Measurements from ENCODE around the gene KNTC1. TPM values are rescaled to one million over a fixed set of nuclear protein-coding genes. Genes with fewer than 3 reads are reported as not detected.
"Not testable (repeated sequence)": the region's sequence is repeated elsewhere in the genome, so short reads cannot be mapped to it uniquely, and the experiment has no call there.

KNTC1 gene
- total RNA-seq, 1 experiment from 2014 or later: 42.3 TPM

DNA sequence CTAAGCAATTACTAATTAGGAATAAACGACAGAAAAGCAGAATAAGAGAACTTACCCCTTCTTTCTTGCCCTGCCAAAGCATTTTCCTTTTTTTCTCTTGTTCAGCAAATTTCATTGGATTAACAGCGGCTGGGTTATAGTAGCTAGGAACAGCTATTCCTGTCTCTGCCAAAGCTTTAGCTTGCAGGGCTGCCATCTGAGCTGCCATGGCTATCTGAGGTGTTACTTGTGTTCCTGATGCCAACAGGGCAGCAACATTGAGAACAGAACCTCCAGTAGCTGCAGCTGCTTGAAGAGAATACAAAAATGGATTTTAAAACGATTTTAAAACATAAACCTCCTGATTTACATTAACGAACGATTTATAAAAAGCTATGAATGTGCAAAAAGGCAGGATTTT is 18.9 kb upstream of the KNTC1 start:
- no peak for DNase-seq (ENCODE audit: low read depth)

DNA sequence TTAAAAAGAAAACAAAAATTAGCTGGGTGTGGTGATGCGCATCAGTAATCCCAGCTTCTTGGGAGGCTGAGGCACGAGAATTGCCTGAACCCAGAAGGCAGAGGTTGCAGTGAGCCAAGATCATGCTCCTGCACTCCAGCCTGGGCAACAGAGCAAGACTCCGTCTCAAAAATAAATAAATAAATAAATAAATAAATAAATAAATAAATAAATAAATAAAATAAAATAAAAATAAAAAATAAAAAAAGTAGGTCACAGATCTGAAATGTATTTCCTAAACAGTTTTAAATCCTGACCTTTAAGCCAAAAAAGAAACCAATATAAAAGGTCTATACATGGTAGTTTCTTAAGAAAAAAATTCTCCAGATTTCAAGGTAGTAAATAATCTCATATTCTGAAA is 14.0 kb upstream of the KNTC1 start:
- DNase-seq (ENCODE audit: low read depth): not testable (repeated sequence)

DNA sequence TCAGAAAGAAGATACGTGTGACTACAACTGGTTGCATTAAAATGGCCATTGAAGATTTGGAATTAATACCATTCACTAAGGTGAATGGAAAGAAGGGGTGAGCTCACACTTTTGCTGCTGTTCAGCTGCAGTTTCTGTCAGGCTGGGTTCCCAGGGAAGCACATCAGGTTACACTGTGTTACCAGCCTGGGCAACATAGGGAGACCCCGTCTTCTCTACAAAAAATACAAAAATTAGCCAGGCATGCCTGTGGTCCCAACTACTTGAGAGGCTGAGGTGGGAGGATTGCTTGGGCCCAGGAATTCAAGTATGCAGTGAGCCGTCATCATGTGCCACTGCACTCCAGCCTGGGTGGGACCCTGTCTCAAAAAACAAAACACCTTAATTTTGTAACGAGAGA is 13.4 kb upstream of the KNTC1 start:
- DNase-seq (ENCODE audit: low read depth): no peak

DNA sequence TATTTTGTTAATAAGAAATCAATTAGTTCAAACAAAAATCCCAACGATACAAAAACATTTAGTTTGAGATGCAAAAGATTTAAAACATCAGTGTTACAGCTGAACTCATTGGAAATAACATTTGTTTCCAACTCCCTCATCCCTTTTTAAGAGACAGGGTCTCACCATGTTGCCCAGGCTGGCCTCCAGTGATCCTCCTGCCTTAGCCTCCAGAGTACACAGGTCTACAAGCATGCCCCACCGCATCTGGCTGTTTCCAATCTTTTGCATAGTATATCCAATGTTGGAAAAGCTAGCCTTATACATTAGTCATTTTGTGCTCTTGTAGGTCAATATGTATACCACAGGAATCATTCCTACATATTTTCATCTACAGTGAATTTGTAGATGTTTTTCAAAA is 11.8 kb upstream of the KNTC1 start:
- DNase-seq (ENCODE audit: low read depth): no peak

DNA sequence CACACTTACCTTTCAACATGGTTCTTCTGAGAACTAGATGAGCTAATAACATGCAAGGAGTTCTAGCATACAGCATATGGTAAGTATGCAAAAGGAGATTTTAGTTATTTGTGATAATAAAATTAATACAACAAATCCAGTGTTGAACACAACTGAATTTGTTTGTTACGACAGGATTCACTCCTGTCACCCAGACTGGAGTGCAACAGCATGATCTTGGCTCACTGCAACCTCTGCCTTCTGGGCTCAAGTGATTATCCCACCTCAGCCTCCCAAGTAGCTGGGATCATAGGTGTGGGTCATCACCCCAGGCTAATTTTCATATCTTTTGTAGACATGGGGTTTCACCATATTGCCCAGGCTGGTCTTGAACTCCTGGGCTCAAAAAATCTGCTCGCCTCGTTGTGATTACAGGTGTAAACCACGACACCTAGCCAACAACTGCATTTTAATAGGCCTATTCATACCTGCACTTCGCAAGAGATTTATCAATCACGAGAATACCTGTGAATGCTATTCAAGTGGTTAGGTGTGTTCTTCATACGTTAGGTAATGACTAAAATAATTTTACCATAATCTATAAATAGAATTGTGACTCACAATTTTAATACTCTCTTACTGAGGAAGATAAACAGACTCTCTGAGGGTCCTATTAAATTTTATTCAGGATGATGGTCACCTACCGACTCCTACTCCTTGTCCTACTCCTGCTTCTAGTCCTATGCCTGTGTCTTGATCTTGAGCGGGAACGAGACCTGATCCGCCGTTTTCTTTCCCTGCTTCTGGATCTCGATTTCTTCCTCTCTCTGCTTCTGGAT is 10.3 kb upstream of the KNTC1 start:
- DNase-seq (ENCODE audit: low read depth): no peak

DNA sequence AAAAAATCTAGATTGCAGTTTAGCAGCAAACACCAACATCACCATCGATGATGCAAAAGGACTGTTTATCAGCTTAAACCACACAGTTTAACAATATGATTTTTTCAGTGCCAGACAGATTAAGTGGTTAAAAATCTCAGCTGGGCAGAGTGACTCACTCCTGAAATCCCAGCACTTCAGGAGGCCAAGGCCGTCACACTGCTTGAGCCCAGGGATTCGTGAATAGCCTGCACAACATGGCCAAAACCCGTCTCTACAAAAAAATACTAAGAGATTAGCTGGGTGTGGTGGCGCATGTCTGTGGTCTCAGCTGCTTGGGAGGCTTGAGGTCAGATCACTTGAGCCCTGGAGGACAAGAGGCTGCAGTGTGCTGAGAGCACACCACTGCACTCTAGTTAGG is 9.2 kb upstream of the KNTC1 start:
- peak; percentile 93 for DNase-seq (ENCODE audit: low read depth)

DNA sequence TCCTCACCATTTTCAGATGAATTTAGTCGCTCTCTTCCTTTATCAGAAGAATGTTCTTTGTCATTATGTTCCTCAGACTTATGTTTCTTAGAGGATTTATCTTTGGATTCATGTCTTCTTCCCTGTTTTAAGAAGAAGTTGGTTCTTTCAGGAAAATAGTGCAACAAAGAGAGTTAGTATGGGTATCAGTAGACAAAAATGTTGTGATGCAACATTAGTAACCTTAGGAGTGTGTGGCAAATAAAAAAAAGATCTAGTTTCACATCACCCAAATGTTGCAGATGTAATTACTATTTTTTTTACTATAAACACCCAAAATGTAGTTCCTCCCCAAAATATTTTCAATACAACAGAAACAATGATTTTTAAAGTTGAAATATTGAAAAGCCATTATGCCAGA is 8.1 kb upstream of the KNTC1 start:
- no peak for DNase-seq (ENCODE audit: low read depth)

DNA sequence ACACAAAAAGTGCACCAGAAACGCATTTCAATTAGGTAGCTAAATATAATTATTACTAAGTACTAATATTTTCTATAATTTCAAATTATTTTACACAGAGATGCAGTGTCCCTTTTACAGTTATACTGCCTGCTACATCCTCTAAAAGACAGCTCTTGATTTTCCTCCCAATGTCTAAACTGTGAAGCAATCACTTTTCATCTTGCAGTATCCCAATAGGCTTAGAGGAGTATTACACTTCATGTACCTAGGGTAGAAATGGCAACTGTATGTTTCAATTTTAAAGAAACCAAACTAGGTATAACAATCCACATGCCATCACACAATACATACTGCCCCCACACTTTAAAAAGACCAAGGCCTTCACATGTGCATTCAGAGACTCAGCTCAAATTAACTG is 7.6 kb upstream of the KNTC1 start:
- no peak for DNase-seq (ENCODE audit: low read depth)

DNA sequence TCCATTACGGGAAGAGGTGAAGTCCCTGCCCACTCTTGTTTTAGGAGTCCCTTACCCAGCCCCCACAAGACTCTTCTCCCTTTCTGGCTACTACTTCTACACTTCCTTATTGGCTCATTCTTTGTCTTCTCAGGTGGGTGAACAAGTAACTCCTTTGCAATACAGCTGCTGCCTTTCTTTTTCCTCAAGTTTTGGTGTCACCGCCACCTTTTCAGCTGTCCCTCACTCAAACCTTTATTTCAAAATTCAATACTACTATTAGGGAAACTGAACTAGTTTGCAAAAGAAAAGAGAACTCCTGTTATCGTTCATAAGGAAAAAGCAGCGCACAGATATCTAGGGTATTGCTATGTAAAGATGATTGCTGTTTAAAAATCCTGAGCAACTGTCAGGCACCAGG is 6.4 kb upstream of the KNTC1 start:
- DNase-seq (ENCODE audit: low read depth): no peak

DNA sequence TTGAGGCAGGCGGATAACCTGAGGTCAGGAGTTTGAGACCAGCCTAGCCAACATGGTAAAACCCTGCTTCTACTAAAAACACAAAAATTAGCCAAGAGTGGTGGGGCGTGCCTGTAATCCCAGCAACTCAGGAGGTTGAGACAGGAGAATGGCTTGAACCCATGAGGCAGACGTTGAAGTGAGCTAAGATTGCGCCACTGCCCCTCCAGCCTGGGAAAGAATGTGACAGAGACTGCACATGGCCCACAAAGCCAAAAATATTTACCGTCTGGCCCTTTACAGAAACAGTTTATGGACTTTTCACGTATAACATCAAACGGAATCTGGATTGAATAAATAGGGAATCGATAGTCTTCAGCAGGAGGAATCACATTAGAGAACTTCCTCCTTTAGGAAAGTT is 3.8 kb upstream of the KNTC1 start:
- peak; percentile 14 for DNase-seq (ENCODE audit: low read depth)

DNA sequence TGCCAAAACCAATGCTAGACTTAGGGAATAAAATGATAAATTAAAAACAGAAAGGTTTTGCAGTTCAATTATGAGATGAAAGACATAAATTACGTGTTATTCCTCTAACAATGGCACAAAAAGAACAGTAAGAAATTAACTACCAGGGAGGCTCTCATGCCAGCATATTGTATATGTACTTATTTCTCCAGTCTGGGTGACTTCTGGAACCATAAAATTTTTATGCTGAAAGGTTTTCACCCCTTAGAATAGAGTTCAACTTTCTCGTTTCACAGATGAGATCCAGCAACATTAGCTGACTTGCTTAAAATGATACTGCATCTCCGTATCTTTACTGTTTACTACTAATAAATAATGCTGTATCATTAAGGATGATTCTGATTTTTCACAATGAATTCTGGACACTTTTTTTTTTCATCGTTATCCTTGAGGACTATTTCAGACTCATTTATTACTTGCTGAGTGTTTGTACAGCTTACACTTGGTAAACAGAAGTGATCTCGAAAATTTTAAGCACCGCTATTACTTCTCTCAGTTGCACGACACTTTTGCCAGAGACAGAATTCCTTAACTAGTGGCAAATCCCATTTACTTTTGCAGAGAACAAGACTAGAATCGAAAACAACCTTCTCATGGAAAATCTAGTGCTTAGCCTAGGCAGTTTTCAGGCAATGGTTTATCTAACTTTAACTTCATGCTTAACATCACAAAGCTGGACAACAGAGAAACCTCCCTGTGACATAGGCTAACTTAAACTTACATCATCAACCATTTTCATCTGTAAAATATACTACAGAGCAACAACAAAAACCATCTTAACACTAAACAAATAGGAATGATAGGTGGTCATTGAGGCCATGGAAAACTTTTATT is 3.0 kb upstream of the KNTC1 start:
- no peak for DNase-seq (ENCODE audit: low read depth)

DNA sequence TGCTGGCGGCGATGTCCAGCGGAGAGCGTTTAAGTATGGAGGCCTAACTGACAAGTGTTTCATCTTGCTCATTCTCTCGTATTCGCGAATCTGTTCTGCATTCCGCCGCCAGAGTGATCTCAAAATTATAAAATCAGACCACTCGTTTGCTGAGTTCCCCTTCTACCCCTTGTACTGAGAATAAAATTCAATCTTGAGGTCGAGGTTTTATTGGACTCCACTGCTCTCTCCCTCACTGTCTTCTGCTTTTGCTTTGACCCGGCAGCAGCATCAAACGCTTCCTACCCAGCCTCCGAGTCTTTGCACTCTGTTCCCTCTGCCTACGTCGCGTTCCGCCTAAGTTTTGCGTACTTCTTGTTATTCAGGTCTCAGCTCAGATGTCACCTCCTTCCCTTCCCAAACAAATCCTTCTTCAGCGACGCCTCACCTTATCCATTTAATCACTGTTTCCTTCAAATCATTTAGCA is 462 bp downstream of the KNTC1 start:
- no peak for DNase-seq (ENCODE audit: low read depth)

DNA sequence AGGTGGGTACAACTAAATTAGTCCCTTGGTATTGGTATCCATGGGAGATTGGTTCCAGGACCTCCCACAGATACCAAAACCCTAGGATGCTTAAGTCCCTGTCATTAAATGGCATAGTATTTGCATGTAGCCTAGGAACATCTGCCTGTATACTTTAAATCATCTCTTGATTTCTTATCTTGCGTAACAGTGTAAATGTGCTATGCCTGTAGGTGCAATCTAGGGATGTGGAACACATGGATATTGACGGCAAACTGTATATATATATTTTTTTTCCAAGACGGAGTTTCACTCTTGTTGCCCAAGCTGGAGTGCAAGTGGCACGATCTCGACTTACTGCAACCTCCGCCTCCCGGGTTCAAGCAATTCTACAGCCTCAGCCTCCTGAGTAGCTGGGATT is 1.5 kb downstream of the KNTC1 start:
- DNase-seq (ENCODE audit: low read depth): no peak

DNA sequence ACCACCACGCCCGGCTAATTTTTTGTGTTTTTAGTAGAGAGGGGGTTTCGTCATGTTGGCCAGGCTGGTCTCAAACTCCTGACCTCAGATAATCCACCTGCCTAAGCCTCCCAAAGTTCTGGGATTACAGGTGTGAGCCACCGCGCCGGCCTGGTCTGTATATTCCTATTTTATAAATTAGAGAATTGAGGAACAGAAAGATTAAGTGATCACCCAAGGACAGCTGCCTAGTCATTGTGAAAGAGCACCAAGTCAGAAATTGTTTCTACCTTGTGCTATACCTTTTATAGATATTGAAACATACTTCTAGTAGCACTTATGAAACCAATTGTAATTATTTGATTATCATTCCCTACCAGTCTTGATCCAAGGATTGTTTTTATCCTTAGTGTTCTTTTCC is 1.9 kb downstream of the KNTC1 start:
- DNase-seq (ENCODE audit: low read depth): no peak

DNA sequence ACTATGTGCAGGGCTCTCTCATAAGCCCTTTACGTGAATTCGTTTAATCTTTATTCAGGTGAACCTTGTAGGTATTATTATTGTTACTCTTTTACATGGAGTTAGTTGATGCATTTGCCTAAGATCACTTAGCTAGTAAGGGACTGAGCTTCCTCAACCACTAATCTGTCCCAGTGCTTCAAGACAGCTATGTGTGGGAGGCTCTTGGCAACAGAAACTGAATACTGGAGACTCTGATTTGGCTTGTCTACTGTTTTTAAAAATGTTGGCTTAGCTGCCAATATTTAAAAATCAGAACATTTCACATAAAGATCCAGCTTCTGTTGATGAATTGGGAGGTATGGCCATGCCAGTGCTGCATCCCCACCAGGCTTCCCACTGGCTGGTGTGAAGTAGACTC is 6.8 kb downstream of the KNTC1 start:
- no peak for DNase-seq (ENCODE audit: low read depth)

DNA sequence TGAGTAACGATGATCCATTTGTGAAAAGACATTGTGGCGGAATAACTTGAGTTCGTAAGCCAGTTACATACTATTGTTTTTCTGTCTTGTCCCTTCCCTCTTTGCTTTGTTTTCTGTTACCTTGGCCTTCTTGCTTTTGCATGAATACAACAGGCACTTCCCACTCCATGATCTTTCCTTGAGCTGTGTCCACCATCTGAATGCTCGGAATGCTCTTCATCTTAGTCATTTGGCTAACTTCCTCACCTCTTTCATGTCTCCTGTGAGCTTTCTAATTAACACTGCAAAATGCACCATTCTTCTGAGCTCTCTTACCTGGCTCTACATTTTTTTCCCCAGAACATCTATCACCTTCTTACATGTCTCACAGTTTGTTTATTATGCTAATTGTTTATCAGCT is 10.0 kb downstream of the KNTC1 start:
- DNase-seq (ENCODE audit: low read depth): peak; percentile 37

DNA sequence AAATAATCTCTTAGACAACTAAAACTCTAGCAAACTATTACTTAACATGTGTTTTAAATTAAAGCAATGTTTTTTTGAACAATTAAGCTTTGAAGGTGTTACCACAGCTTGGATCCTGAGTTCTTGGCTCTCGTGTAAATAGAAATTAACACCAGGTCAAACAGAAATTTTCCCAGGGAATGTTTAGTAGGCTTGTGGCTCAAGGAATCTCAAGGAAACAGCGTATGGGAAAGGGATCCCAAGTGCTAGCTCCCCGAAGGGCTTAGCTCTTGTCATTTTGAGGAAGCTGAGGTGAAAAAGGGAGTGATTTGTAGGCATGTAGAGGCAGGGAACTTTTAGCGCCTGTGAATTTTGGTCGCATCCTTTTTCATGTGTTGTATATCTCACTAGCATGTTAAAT is 11.4 kb downstream of the KNTC1 start:
- DNase-seq (ENCODE audit: low read depth): no peak

DNA sequence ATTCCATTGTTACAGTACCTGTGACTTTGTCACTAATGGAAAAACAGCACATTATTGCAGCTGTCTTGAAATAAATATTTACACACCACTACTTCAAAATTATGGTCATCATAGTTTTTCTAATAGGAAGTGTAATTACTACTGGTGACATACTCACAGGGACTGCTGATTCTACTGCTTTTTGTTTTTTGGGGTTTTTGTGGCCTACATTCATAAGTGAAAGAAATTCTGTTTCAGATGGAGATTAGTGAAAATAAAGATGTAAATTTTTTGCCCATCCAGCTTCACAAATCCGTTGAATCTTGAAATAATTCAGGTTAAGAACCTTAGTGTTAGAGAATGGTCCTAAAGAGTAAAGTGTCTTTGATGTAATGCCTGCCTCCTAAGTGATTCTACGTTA is 17.5 kb downstream of the KNTC1 start:
- no peak for DNase-seq (ENCODE audit: low read depth)

DNA sequence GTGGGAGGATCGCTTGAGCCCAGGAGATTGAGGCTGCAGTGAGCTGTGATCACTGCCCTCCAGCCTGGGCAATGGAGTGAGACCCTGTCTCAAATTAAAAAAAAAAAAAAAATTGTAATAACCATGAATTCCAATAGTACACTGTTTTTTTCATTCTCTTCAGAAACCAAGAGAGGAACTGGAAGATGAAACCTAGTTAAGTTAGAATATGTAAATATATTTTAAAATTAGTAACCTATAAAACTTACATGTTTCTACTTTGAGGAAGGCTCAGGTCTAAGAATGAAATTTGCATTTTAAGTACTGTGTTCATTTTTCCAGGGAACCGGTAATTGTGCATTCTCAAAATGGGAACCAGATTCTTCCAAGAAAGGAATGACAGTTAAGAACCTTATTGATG is 18.8 kb downstream of the KNTC1 start:
- DNase-seq (ENCODE audit: low read depth): no peak

DNA sequence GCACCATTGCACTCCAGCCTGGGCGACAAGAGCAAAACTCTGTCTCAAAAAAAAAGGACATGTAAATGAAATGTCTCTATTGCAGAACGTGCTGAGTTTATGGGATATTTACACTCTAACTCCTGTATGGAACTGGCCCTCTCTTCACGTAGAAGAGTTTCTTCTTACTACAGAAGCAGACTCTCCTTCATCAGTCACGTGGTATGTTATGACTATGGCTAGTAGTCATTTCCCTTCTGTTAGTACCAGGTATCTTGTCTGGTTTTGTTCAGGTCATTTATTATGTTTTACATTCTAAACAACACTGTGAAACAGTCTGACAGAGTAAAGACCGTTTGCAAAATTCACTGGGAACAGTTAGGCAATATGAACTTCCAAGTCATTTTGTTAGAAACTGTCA is 20.3 kb downstream of the KNTC1 start:
- DNase-seq (ENCODE audit: low read depth): no peak

DNA sequence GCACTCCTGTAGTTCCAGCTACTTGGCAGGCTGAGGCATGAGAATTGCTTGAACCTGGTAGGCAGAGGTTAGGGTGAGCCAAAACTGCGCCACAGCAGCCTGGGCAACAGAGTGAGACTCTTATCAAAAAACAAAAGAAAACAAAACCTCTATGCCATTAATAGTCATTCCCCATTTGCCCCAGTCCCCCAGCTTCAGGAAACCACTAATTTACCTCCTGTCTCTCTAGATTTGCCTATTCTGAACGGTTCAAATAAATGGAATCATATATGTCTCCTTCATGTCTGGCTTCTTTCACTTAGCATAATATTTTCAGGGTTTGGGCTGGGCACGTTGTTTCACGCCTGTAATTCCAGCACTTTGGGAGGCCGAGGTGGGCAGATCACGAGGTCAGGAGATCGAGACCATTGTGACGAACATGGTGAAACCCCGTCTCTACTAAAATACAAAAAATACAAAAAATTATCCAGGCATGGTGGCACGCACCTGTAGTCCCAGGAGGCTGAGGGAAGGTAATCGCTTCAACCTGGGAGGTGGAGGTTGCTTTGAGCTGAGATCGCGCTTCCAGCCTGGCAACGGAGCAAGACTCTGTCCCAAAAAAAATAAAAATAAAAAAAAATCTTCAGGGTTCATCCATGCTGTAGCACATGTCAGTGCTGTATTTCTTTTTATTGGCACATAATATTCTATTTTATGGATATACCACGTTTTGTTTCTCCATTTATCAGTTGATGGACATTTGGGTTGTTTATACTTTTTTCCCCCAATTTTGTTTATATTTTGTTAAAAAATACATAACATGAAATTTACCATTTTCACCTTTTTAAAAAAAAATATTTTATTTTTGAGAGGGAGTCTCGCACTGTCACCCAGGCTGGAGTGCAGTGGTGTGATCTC is 31.9 kb downstream of the KNTC1 start:
- no peak for DNase-seq (ENCODE audit: low read depth)

DNA sequence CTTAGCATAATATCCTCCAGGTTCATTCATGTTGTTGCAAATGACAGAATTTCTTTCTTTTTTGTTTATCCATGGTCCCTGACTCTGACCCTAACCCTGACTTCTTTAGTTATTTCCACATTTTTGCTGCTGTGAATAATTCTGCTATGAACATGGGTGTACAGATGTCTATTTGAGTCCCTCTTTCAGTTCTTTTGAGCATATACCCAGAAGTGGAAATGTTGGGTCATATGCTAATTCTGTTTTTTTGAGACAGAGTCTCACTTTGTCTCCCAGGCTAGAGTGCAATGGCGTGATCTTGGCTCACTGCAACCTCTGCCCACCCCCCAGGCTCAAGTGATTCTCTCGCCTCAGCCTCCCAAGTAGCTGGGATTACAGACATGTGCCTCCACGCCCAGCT is 33.1 kb downstream of the KNTC1 start:
- no peak for DNase-seq (ENCODE audit: low read depth)

All from HT1080 (cell line).